ENCODE results near the gene MYOM1.
"Not testable (repeated sequence)": the region's sequence is repeated elsewhere in the genome, so short reads cannot be mapped to it uniquely, and the experiment has no call there.

Gene MYOM1

DNA sequence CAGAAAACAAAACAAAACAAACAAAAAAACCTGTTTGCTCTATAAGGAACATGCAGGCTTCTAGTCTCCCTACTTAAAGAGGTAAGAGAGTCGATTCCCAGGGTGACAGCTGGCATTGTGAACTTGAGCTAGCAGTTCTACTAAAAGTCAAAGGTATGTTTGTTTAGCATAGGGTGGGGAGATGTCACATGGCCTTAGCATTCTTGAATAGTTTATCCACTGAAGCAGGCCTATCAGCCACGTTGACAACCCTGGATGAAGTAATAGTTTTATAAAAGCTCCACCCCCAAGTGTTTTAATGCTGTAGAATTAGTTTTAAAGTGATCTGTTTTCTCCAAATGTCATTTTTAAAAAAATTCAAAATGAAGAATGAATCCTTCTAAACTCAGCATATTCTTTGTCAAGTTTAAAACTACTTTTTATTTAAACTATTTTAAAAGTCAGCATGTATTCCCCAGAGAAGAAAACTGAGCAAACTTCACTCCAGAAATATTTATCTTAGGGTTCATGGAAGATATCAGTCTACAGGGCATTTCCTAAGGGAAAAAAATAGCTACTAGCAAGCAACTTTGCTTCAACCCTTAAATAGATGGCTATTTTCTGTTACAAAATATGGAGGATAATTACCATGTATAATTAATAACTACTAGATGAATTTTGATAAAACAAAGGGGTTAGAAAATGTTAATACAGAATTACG is 1.7 kb downstream of the MYOM1 start:
- no peak for DNase-seq

DNA sequence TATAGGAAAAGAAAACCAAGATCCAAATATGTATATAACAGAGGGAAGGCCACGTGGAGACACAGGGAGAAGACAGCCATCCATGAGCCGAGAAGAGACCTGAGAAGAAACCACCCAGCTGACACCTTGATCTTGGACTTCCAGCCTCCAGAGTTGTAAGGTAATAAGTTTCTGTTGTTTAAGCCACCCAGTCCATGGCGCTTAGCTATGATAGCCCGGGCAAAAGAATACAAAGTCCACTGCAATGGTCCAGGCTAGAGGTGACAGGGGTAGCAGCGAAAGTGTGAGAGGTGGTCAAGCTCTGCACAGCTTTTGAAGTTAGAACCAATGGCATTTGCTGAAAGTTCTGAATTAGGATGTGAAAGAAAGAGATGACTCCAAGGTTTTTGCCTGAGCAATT is 2.8 kb downstream of the MYOM1 start:
- DNase-seq, result no peak

- no peak for DNase-seq
These were observed 4.7 kb downstream of the MYOM1 start for GRCh38 chr18:3214855-3215637.

DNA sequence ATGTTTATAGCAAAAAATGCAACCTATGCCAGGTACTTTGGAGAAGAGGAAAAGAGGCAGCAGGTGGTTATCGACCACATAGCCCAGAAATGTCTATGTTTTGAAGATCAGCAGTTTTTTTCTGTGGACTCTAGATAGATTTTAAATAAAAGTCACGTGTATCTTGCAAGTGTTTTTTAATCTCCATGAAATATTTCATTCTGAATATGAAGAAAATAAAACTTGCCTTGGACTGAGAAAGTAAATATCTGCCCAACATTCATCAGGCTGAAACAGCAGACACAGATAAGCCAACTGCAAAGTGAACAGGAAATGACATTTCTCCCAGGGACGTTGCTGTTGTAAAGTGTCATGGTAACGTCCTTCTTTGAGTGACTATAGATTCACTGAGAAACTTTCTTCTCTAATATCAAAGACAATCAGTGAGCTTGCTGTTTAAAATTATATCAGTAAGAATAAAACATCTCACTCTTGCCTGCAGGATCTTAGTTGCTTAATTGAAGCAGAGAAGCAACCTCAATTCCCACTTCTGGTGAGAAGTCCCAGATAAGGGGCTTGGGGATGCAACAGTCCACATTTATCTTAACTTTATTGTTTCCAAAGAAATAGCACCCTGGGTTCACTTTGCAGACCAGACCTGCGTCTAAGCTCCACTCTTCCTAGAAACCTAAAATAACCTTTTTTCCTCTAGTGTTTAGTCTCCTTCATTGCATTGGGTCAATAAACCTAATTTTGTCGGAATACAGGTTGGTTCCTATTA is 6.3 kb downstream of the MYOM1 start:
- peak; percentile 25 for DNase-seq

GRCh38 chr18:3212657-3213056 is 7.1 kb downstream of the MYOM1 start:
- DNase-seq, result no peak

GRCh38 chr18:3211236-3211992 is 8.4 kb downstream of the MYOM1 start:
- DNase-seq, result no peak

DNA sequence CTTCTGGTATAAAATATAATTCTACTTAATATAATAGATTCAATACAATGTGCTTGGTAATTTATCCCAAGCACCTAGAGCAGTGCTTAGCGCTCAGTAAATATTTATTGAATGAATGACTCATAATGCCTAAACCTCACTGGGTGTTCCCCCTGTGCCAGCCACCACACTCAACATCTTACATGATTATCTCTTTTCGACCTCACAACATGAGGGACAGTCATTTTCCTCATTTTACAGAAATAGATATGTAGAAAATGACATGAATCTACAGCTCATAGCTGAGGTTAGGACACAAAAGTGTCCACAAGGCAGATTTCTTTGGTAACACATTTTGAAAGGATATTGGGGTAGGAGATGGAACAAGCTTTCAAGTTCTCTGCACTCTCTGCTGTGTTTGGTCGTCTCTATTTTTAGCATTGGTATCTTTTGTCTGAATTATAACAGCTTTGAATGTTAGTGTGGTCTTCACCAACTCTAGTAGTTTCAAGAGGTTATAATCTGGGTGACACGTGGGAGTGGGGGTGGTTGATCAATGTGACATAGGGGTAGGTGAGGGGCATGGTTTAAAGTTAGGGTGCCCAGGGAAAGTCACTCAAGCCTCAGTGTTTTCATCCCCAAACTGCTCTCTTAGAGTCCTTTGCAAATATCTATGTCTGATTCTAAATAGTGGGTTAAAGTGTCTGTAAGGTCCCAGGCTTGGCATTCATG is 9.8 kb downstream of the MYOM1 start:
- no peak for DNase-seq

GRCh38 chr18:3207565-3207964 is 12.2 kb downstream of the MYOM1 start:
- DNase-seq, result no peak

DNA sequence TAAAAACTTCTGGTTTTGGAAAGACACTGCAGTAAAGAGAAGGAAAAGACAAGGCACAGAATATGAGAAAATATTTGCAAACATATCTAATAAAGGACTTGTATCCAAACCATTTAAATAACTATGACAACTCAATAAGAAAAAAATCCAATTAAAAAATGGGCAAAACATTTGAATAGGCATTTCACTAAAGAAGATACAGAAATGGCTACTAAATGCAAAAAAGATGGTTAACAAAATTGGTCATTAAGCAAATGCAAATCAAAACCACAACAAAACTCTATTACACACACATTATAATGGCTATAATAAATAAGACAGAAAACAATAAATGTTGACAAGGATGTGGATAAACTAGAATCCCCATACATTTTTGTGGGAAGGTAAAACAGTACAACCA is 14.5 kb downstream of the MYOM1 start:
- no peak for DNase-seq

GRCh38 chr18:3199942-3200645 is 19.7 kb downstream of the MYOM1 start:
- DNase-seq, result no peak

DNA sequence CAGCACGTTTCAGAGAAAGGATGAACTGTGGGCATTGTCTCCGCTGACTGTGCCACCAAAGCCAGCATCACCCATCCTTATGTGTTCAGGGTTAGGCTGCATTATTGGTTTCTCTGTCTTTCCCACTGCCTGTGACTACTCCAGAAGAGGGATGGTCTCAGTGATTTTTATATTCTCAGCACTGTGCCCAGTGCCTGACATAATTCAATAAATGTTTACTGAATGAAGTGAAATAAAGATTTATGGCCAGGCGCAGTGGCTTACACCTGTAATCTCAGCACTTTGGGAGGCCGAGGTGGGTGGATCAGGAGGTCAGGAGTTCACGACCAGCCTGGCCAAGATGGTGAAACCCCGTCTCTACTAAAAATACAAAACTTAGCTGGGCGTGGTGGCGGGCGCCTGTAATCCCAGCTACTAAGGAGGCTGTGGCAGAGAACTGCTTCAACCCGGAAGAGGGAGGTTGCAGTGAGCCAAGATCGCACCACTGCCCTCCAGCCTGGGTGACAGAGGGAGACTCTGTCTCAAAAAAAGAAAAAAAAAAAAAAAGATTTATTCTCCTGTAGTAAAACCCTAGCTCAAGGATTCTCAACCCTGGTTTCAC is 21.4 kb downstream of the MYOM1 start:
- DNase-seq, result not testable (repeated sequence)

DNA sequence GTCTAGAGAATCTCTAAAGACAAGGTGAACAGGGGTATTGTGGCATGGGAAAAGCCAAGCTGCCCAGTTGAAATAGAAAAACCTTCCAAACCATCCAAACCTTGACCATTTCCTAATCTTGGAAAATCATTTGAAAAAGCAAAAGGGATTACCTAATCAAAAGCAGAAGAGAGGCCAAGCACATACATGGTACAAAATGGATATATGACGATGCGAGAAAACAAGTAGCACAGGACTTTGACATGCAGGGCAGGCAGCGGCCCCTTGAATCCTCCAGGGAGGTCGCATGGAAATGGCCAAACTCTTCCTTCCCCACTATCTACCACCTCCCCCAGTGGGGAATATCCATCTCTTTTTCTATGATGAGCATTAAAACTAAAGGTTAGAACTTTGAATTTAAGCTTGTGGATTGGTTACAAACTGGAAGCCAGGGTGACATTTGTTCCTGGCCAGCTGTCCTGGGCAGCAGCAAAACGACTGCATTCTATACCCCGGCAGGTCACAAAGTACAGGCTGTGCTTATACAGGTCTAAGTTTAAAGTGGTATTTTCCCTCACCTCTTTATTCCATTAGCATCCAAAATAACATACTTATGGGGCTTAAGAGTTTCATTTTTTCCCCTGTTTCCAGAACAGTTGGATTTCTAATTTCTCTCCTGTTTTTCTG is 24.7 kb downstream of the MYOM1 start:
- no peak for DNase-seq

DNA sequence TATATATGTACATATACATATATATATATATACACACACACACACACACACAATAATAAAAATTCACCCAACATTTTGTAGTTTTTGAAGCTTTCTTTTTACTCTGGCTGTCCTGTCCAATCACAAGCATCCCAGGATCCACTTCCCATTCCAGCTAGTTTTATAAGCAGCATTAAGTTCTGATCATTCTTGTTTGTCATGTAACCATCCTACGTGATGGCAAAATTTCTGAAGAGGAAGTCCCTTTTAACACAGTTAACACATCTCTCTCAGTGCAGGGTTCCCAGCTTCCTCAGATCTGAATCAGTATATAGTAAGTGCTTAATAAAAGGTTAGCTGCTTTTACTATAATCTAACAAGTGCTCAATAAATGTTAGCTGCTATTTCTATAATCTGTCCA is 26.4 kb downstream of the MYOM1 start:
- DNase-seq, result no peak

- no peak for DNase-seq
These were observed 27.0 kb downstream of the MYOM1 start for GRCh38 chr18:3192752-3193151.

- DNase-seq, result no peak
These were observed 27.5 kb downstream of the MYOM1 start for GRCh38 chr18:3192286-3192685.

DNA sequence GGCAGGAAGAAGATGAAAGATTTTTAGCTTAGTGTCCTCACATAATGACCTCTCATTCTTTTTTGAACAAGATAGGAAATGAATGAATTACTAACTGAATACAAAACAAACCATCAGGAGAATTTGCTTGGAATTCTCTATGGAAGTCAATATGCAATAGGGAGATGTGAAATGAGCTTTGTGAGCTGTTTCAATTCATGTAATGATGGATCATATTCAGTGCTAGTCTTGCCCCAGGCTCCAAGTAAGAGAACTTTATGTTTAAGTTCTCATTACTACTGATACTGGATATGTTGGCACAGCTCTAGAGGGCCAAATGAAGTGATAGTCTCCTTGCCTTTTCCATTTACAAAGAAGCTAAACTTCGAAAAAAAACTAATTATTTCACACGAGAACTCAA is 29.2 kb downstream of the MYOM1 start:
- no peak for DNase-seq

DNA sequence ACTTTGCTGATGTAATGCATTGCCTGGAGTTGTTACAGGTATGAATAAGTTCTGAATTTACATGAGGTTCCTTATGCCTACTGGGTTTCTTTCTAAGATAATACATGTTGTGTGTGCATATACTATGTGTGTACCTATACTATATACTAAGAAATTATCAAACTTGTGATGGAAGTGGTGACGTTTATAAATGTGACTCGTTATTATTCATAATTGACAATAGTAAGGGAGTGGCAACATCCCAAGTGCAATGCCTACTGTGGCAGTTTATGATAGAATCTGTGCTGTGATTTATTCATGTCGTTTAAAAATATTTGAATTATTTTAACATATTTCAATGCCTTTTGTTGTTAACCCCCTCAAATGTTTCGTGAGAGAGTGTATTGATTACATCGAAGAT is 29.9 kb downstream of the MYOM1 start:
- DNase-seq, result no peak

DNA sequence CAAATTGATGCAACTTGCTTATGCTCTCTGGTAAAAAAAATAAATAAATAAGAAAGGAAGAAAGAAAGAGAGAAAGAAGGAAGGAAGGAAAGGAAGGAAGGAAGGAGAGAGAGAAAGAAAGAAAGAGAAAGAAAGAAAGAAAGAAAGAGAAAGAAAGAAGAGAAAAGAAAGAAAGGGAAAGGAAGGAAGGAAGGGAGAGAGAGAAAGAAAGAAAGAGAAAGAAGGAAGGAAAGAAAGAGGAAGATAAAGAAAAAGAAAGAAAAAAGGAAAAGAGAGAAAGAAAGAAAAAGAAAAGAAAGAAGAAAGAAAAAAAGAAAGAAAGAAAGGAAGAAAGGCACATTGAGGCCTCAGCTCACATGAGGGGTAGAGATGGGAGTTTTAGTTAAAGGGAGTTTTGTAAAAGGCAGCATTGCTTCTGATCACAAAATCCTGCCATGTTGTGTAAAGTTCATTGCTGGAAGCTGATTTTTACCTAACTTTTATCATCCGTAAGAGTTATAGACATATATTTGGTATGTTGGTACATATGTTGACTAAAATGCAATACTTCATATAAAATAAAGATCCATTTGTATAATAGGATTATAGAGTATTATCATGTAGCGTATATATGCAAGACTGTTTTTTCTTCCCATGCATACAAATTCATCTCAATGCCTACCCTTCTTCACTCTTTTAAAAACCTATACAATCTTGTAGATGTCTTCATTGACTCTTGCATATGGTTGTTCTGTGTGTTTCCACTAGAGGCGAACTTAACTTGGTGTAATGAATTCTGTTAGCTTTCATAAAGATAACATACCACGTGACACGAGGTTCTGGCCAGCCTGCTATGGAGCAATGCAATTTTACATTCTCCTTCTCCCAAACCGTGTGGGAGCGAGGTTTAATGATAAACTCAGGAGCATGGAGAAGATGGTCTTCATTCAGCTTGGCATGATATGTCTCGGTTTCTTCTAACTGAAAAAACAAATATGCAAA is 32.8 kb downstream of the MYOM1 start:
- no peak for DNase-seq

GRCh38 chr18:3184275-3184963 is 35.3 kb downstream of the MYOM1 start:
- no peak for DNase-seq

All from CD4-positive, alpha-beta T cell treated with Interleukin-17A for 1 hour (primary cell).